Smooth muscle cell (in vitro differentiated cells): ENCODE results near the gene SPRTN. TPM values are rescaled to one million over a fixed set of nuclear protein-coding genes. Genes with fewer than 3 reads are reported as not detected.
A peak's percentile ranks its signal among the peaks of the same experiment; 100 is the strongest.

ENCODE experiments used
- DNase-seq: peaks from one replicate; lab custom pipeline; 2025; ENCODE audit not compliant: unreplicated experiment; lab: John Stamatoyannopoulos, UW
- H2AFZ ChIP-seq: fragments of 200-600 bp; sonication (generic); 2 replicates; pipeline ENCODE4 v1.6.0; 2016; ENCODE audit warnings: antibody characterized with exemption, low read depth, mild to moderate bottlenecking
- H3F3A ChIP-seq: fragments of 200-600 bp; sonication (generic); 2 replicates; pipeline ENCODE4 v1.6.0; 2017; ENCODE audit warnings: antibody characterized with exemption, low read depth
- H3K27ac ChIP-seq: fragments of 200-600 bp; sonication (generic); 2 replicates; pipeline ENCODE4 v1.5.1; 2016; ENCODE audit warnings: low read depth, mild to moderate bottlenecking
- H3K27me3 ChIP-seq: fragments of 200-600 bp; sonication (generic); 2 replicates; pipeline ENCODE4 v1.6.1; 2016; ENCODE audit warnings: low read depth, mild to moderate bottlenecking
- H3K36me3 ChIP-seq: fragments of 200-600 bp; sonication (generic); 2 replicates; pipeline ENCODE4 v1.5.1; 2016; ENCODE audit warnings: low read depth
- H3K4me1 ChIP-seq: fragments of 200-600 bp; sonication (generic); 2 replicates; pipeline ENCODE4 v1.5.1; 2016; ENCODE audit warnings: low read depth
- H3K4me2 ChIP-seq: fragments of 200-600 bp; sonication (generic); 2 replicates; pipeline ENCODE4 v1.6.0; 2016; ENCODE audit warnings: mild to moderate bottlenecking
- H3K4me3 ChIP-seq: fragments of 200-600 bp; sonication (generic); 2 replicates; pipeline ENCODE4 v1.5.1; 2016; ENCODE audit warnings: mild to moderate bottlenecking
- H3K79me2 ChIP-seq: fragments of 200-600 bp; sonication (generic); 2 replicates; pipeline ENCODE4 v1.6.0; 2016; ENCODE audit warnings: low read depth, mild to moderate bottlenecking
- H3K9ac ChIP-seq: fragments of 200-600 bp; sonication (generic); 2 replicates; pipeline ENCODE4 v1.6.0; 2016; ENCODE audit warnings: low read depth
- H3K9me3 ChIP-seq: fragments of 200-600 bp; sonication (generic); replicated peaks from 2 replicates; pipeline ENCODE4 v1.5.1; 2016; ENCODE audit warnings: low read depth
- H4K20me1 ChIP-seq: fragments of 200-600 bp; sonication (generic); 2 replicates; pipeline ENCODE4 v1.6.0; 2016; ENCODE audit warnings: low read depth
- WGBS: methylation state at CpG from one replicate; pipeline ENCODE4 v1.1.7; 2016; ENCODE audit warnings: low lambda C conversion rate; 5-methylcytosine and 5-hydroxymethylcytosine counted together
- polyA plus RNA-seq: library from polyadenylated mRNA; unstranded; fragments of >200 nt; fragmentation: Nextera tagmentation; extraction: Ambion mirVana; gene quantifications from 2 replicates; pipeline ENCODE4 v1.2.1, GENCODE V29; 2016
- total RNA-seq: library from RNA; depleted of rRNA; stranded (reverse); fragments of >200 nt; gene quantifications from 2 replicates; pipeline ENCODE4 v1.2.3, GENCODE V29; 2014
- TF ChIP-seq, protein P1 (sequence below): fragments of 200-600 bp; sonication (generic); IDR thresholded peaks from 2 replicates; pipeline ENCODE4 v1.5.1; 2017; ENCODE audit warnings: borderline replicate concordance, mild to moderate bottlenecking, antibody characterized with exemption; ENCODE audit not compliant: insufficient read depth, poor library complexity, severe bottlenecking

The SPRTN gene
- total and polyA plus RNA-seq, 2 experiments from 2014 or later, result 9.6 to 16.9 TPM

GRCh38 chr1:231392389-231393131, 54.5 kb downstream of the SPRTN start:
- H3K4me1 ChIP-seq, result peaks cover 4% of the 10 kb centered on the region

GRCh38 chr1:231393668-231394067, 55.6 kb downstream of the SPRTN start:
- Histone ChIP-seq H3F3A (peaks cover 19% of the 10 kb centered on the region), H3K4me2 (peak overlapping the region; percentile 24), H4K20me1 (peaks cover 3% of the 10 kb centered on the region), H3K4me3 (no peak overlapping the region), H3K27ac (peak overlapping the region; percentile 99), H3K9me3 (no peaks in the 10 kb centered on the region), H3K79me2 (peaks cover 71% of the 10 kb centered on the region), H3K9ac (no peak overlapping the region), H2AFZ (no peak overlapping the region), H3K4me1 (peaks cover 4% of the 10 kb centered on the region), H3K36me3 (no peaks in the 10 kb centered on the region), H3K27me3 (no peaks in the 10 kb centered on the region)
- TF ChIP-seq, protein P1, sequence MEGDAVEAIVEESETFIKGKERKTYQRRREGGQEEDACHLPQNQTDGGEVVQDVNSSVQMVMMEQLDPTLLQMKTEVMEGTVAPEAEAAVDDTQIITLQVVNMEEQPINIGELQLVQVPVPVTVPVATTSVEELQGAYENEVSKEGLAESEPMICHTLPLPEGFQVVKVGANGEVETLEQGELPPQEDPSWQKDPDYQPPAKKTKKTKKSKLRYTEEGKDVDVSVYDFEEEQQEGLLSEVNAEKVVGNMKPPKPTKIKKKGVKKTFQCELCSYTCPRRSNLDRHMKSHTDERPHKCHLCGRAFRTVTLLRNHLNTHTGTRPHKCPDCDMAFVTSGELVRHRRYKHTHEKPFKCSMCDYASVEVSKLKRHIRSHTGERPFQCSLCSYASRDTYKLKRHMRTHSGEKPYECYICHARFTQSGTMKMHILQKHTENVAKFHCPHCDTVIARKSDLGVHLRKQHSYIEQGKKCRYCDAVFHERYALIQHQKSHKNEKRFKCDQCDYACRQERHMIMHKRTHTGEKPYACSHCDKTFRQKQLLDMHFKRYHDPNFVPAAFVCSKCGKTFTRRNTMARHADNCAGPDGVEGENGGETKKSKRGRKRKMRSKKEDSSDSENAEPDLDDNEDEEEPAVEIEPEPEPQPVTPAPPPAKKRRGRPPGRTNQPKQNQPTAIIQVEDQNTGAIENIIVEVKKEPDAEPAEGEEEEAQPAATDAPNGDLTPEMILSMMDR, result no peak
- no peak for DNase-seq

More at GRCh38 chr1:231392389-231393131, 54.5 kb downstream of the SPRTN start:
- WGBS, result 73% methylated on average over 1 of the region's 1 CpG
- Histone ChIP-seq H3K27me3 (no peaks in the 10 kb centered on the region), H3K27ac (peak overlapping the region; percentile 99), H3K79me2 (peaks cover 71% of the 10 kb centered on the region), H2AFZ (no peak overlapping the region), H3K4me3 (no peak overlapping the region), H3K9ac (no peak overlapping the region), H4K20me1 (peaks cover 11% of the 10 kb centered on the region), H3K36me3 (no peaks in the 10 kb centered on the region), H3K9me3 (no peaks in the 10 kb centered on the region), H3K4me2 (no peak overlapping the region), H3F3A (peaks cover 15% of the 10 kb centered on the region)
- TF ChIP-seq, protein P1, result no peak
- no peak for DNase-seq

GRCh38 chr1:231395076-231395997, 57.2 kb downstream of the SPRTN start:
- no peak for DNase-seq
- Histone ChIP-seq H3K4me1 (peaks cover 4% of the 10 kb centered on the region), H3K4me2 (peak overlapping the region; percentile 82), H3K36me3 (no peaks in the 10 kb centered on the region), H3K4me3 (no peak overlapping the region), H3K27ac (peak overlapping the region; percentile 99), H3F3A (peaks cover 19% of the 10 kb centered on the region), H3K9me3 (no peaks in the 10 kb centered on the region), H3K9ac (peak overlapping the region; percentile 88), H3K79me2 (peaks cover 71% of the 10 kb centered on the region), H4K20me1 (peaks cover 15% of the 10 kb centered on the region), H3K27me3 (no peaks in the 10 kb centered on the region), H2AFZ (no peak overlapping the region)
- WGBS, result 17% methylated on average over 10 of the region's 10 CpGs
- TF ChIP-seq, protein P1, result no peak
